SKM-1 treated with dmso at 0.1 percent for 144 hours (cell line): ENCODE results near the gene ADCY10.
"Not testable (repeated sequence)": the region's sequence is repeated elsewhere in the genome, so short reads cannot be mapped to it uniquely, and the experiment has no call there.

Source experiments
- DNase-seq: peaks from one replicate; lab custom pipeline; 2025; ENCODE audit not compliant: unreplicated experiment; lab: John Stamatoyannopoulos, UW

Gene ADCY10

GRCh38 chr1:167860231-167860923 is 53.6 kb downstream of the ADCY10 start:
- DNase-seq, result no peak

- DNase-seq, result no peak
Measured at GRCh38 chr1:167856711-167857418, 57.1 kb downstream of the ADCY10 start.

GRCh38 chr1:167854184-167854583 is 59.8 kb downstream of the ADCY10 start:
- no peak for DNase-seq

GRCh38 chr1:167849666-167850065 is 64.3 kb downstream of the ADCY10 start:
- DNase-seq, result no peak

GRCh38 chr1:167842872-167843271 is 71.1 kb downstream of the ADCY10 start:
- no peak for DNase-seq

- no peak for DNase-seq
Measured at GRCh38 chr1:167841530-167841929, 72.4 kb downstream of the ADCY10 start.

- no peak for DNase-seq
Measured at GRCh38 chr1:167839009-167839408, 74.9 kb downstream of the ADCY10 start.

GRCh38 chr1:167837326-167837725 is 76.6 kb downstream of the ADCY10 start:
- DNase-seq, result no peak

GRCh38 chr1:167836197-167836596 is 77.7 kb downstream of the ADCY10 start:
- DNase-seq, result no peak

- DNase-seq, result no peak
Measured at GRCh38 chr1:167833904-167834303, 80.0 kb downstream of the ADCY10 start.

- no peak for DNase-seq
Measured at GRCh38 chr1:167832693-167833092, 81.2 kb downstream of the ADCY10 start.

- not testable (repeated sequence) for DNase-seq
Measured at GRCh38 chr1:167830668-167831067, 83.3 kb downstream of the ADCY10 start.

- no peak for DNase-seq
Measured at GRCh38 chr1:167829868-167830267, 84.1 kb downstream of the ADCY10 start.

GRCh38 chr1:167826127-167826526 is 87.8 kb downstream of the ADCY10 start:
- DNase-seq, result no peak

- DNase-seq, result no peak
Measured at GRCh38 chr1:167825419-167826079, 88.4 kb downstream of the ADCY10 start.

- DNase-seq, result no peak
Measured at GRCh38 chr1:167824163-167824794, 89.7 kb downstream of the ADCY10 start.

- no peak for DNase-seq
Measured at GRCh38 chr1:167821969-167822685, 91.8 kb downstream of the ADCY10 start.

- no peak for DNase-seq
Measured at GRCh38 chr1:167821356-167821685, 92.6 kb downstream of the ADCY10 start.

GRCh38 chr1:167820684-167821355 is 93.1 kb downstream of the ADCY10 start:
- no peak for DNase-seq

GRCh38 chr1:167819849-167820683 is 93.9 kb downstream of the ADCY10 start:
- no peak for DNase-seq
